Endothelial cell of umbilical vein (primary cell): ENCODE data around the gene DZIP3. TPM values are rescaled to one million over a fixed set of nuclear protein-coding genes. Genes with fewer than 3 reads are reported as not detected.

ENCODE experiments used
- BruUV-seq: library from RNA; stranded (reverse); fragments of 400-500 nt; replicated peaks from 2 replicates; lab custom pipeline; 2021; lab: Mats Ljungman, UMichigan
- CTCF ChIA-PET: fragments of 300-600, 350-600 bp; sonication (Branson Sonifier 250); formaldehyde crosslinking; loops from one replicate; lab custom pipeline; 2021; ENCODE audit warnings: antibody characterized with exemption, inconsistent platforms; lab: Charles Lee
- POLR2A ChIA-PET: fragments of 300-600, 350-600 bp; sonication (Branson Sonifier 250); formaldehyde crosslinking; loops from one replicate; lab custom pipeline; 2021; ENCODE audit warnings: antibody characterized with exemption, inconsistent platforms; lab: Charles Lee
- DNase-seq: peaks from one replicate; pipeline ENCODE4 v3.0.0-alpha.2; 2011; ENCODE audit warnings: low read depth, low spot score
- FAIRE-seq: peaks from 2 replicates; lab custom pipeline; 2011; peaks lifted over from hg19 to GRCh38; lab: Jason Lieb, UNC
- H2AFZ ChIP-seq: 2 replicates; pipeline ENCODE4 v1.6.0; 2012; ENCODE audit warnings: low read depth, low read length, control low read depth, inconsistent platforms
- H3K27ac ChIP-seq: 2 replicates; pipeline ENCODE4 v1.5.1; 2011; ENCODE audit warnings: low read depth, mild to moderate bottlenecking, control low read depth, low read length, moderate library complexity; ENCODE audit not compliant: insufficient read depth
- H3K27me3 ChIP-seq, 2 experiments: 2 replicates each; pipeline versions ENCODE4 v1.6.0 to v1.6.1; 2011; ENCODE audit warnings: low read length in 2 of 2, mixed read lengths in 1 of 2; ENCODE audit not compliant: control insufficient read depth in 2 of 2, insufficient read depth in 2 of 2
- H3K36me3 ChIP-seq, 2 experiments: 2 replicates in 1 of 2; 3 replicates in 1 of 2; pipeline ENCODE4 v1.5.1; 2011; ENCODE audit warnings: low read length in 2 of 2, mild to moderate bottlenecking in 1 of 2, moderate library complexity in 1 of 2; ENCODE audit not compliant: control insufficient read depth in 2 of 2, insufficient read depth in 2 of 2; ENCODE audit errors: extremely low read depth in 1 of 2
- H3K4me1 ChIP-seq: 3 replicates; pipeline ENCODE4 v1.5.1; 2011; ENCODE audit warnings: mild to moderate bottlenecking, low read length; ENCODE audit not compliant: control insufficient read depth, insufficient read depth; ENCODE audit errors: extremely low read depth
- H3K4me2 ChIP-seq: 2 replicates; pipeline ENCODE4 v1.6.1; 2011; ENCODE audit warnings: low read length, control low read depth, mixed read lengths; ENCODE audit not compliant: insufficient read depth
- H3K4me3 ChIP-seq, 3 experiments: fragments of 200-600 bp in 1 of 3; sonication (generic), shearing (Covaris generic) in 1 of 3; replicated peaks in 1 of 3; 2 replicates each; pipeline ENCODE4 v1.5.1; 2011 to 2016; ENCODE audit warnings: control low read depth in 3 of 3, low read length in 3 of 3, mild to moderate bottlenecking in 2 of 3, inconsistent platforms in 1 of 3, low read depth in 1 of 3, moderate library complexity in 1 of 3; ENCODE audit not compliant: insufficient read depth in 1 of 3
- H3K79me2 ChIP-seq: 2 replicates; pipeline ENCODE4 v1.6.0; 2012; ENCODE audit warnings: low read length, inconsistent platforms; ENCODE audit not compliant: control insufficient read depth, insufficient read depth
- H3K9ac ChIP-seq: replicated peaks from 2 replicates; pipeline ENCODE3; 2011; ENCODE audit warnings: low read length, control low read depth; ENCODE audit not compliant: insufficient read depth; ENCODE audit errors: extremely low read depth
- H3K9me1 ChIP-seq: replicated peaks from 3 replicates; pipeline ENCODE4 v1.6.0; 2011; ENCODE audit warnings: mild to moderate bottlenecking, low read length; ENCODE audit not compliant: control insufficient read depth, insufficient read depth; ENCODE audit errors: extremely low read depth
- H3K9me3 ChIP-seq: replicated peaks from 2 replicates; pipeline ENCODE4 v1.5.1; 2012; ENCODE audit warnings: low read length, inconsistent platforms; ENCODE audit not compliant: control insufficient read depth, insufficient read depth
- H4K20me1 ChIP-seq: replicated peaks from 2 replicates; pipeline ENCODE3; 2011; ENCODE audit warnings: mild to moderate bottlenecking, low read length; ENCODE audit not compliant: control insufficient read depth, insufficient read depth; ENCODE audit errors: extremely low read depth
- CTCF ChIP-seq, 2 donors: IDR thresholded peaks; 1 replicate in 1 of 2; 2 replicates in 1 of 2; pipeline ENCODE4 v1.5.1; 2011; ENCODE audit warnings: low read length in 2 of 2, mild to moderate bottlenecking in 2 of 2, moderate library complexity in 2 of 2, control low read depth in 1 of 2, inconsistent platforms in 1 of 2, low read depth in 1 of 2; ENCODE audit not compliant: insufficient read depth in 1 of 2; ENCODE audit errors: extremely low read depth in 1 of 2
- EZH2 ChIP-seq: IDR thresholded peaks from 2 replicates; pipeline ENCODE4 v1.6.1; 2012; ENCODE audit warnings: borderline replicate concordance, low read depth, mild to moderate bottlenecking, moderate library complexity, low read length, inconsistent platforms; ENCODE audit not compliant: severe bottlenecking
- FOS ChIP-seq: IDR thresholded peaks from 2 replicates; pipeline ENCODE4 v1.6.1; 2011; ENCODE audit warnings: mild to moderate bottlenecking, low read length, moderate library complexity, borderline replicate concordance; ENCODE audit not compliant: insufficient read depth
- GATA2 ChIP-seq: IDR thresholded peaks from 2 replicates; pipeline ENCODE4 v1.7.0; 2011; ENCODE audit warnings: low read depth, mild to moderate bottlenecking, moderate library complexity, mixed read lengths, low read length; ENCODE audit not compliant: insufficient read length, insufficient read depth
- JUN ChIP-seq: IDR thresholded peaks from 2 replicates; pipeline ENCODE4 v1.6.1; 2011; ENCODE audit warnings: borderline replicate concordance, low read depth; ENCODE audit not compliant: insufficient read length, insufficient read depth
- MAX ChIP-seq: IDR thresholded peaks from 2 replicates; pipeline ENCODE4 v1.6.1; 2011; ENCODE audit not compliant: insufficient read depth, insufficient read length
- MYC ChIP-seq: IDR thresholded peaks from one replicate; pipeline ENCODE4 v1.6.1; 2011; ENCODE audit warnings: mild to moderate bottlenecking, low read depth, low read length
- POLR2A ChIP-seq: IDR thresholded peaks from 2 replicates; pipeline ENCODE4 v1.6.1; 2012; ENCODE audit warnings: low read depth, mild to moderate bottlenecking, control low read depth, low read length
- POLR2AphosphoS5 ChIP-seq: IDR thresholded peaks from 2 replicates; pipeline ENCODE4 v1.6.1; 2012; ENCODE audit warnings: low read depth, mild to moderate bottlenecking, control low read depth, low read length, moderate library complexity; ENCODE audit not compliant: insufficient read depth
- dilution Hi-C: fragments of 300-500 bp; cut with MboI; formaldehyde crosslinking; loops from one replicate; pipeline ENCODE4 v1.15.0; 2019; ENCODE audit warnings: low sequenced_read_pairs; ENCODE audit not compliant: extremely low pct_ligation_motif_present
- intact Hi-C: fragments of 100-400 bp; cut with micrococcal nuclease; formaldehyde crosslinking; loops from one replicate; pipeline ENCODE4 v1.10.0; 2022
- polyA plus RNA-seq, 4 experiments: library from polyadenylated mRNA; depleted of rRNA in 3 of 4; stranded (reverse) in 3 of 4; unstranded in 1 of 4; fragments of >200 nt; gene quantifications; 2 replicates each; pipeline versions ENCODE4 v1.2.1 to v1.2.3, GENCODE V29; 2011 to 2012; ENCODE audit warnings: missing spikeins in 1 of 4
- total RNA-seq: library from RNA; stranded (reverse); gene quantifications from 2 replicates; pipeline ENCODE4 v1.2.3, GENCODE V29; 2021

DZIP3 gene
- total and polyA plus RNA-seq, 2 donors (not counting 3 experiments of a cell fraction or from before 2014, with no cell fraction given), result 1.9 to 6.5 TPM

GRCh38 chr3:108620250-108620649 is 30.7 kb downstream of the DZIP3 start:
- dilution Hi-C loops (no loop called here), intact Hi-C loops (no loop called here)
- Histone ChIP-seq H4K20me1 (no peaks in the 10 kb centered on the region), H2AFZ (no peak overlapping the region), H3K4me2 (no peak overlapping the region), H3K4me1 (no peaks in the 10 kb centered on the region), H3K27me3 (no peaks in the 10 kb centered on the region), H3K9ac (no peak overlapping the region), H3K9me3 (no peaks in the 10 kb centered on the region), H3K79me2 (no peaks in the 10 kb centered on the region), H3K4me3 (no peak overlapping the region), H3K36me3 (no peaks in the 10 kb centered on the region), H3K9me1 (no peaks in the 10 kb centered on the region), H3K27ac (no peak overlapping the region)
- ChIA-PET POLR2A (no interaction called here), CTCF (no interaction called here)
- DNase-seq, result no peak
- BruUV-seq, result no TSS peak
- FAIRE-seq, result no peak
- TF ChIP-seq MAX, result no peak
- no peak for TF ChIP-seq POLR2A
- TF ChIP-seq MYC, result no peak
- no peak for TF ChIP-seq CTCF (IDR thresholded peaks at IDR 0.05; ENCODE audit: extremely low read depth in 1 of 2, insufficient read depth in 1 of 2, low read depth in 1 of 2, low read length in 2 of 2)
- no peak for TF ChIP-seq FOS
- no peak for TF ChIP-seq JUN
- TF ChIP-seq GATA2, result no peak
- no peak for TF ChIP-seq POLR2AphosphoS5
- no peak for TF ChIP-seq EZH2
